ENCODE data around the gene PEX10.

The PEX10 gene

GRCh38 chr1:2377751-2378440 is 34.5 kb downstream of the PEX10 start:
- Histone ChIP-seq H4K20me1 (ENCODE audit: insufficient read depth, low read length) (no peaks in the 10 kb centered on the region), H3F3A (ENCODE audit: insufficient read depth, low read length) (no peaks in the 10 kb centered on the region), H3K79me2 (ENCODE audit: low read length) (no peaks in the 10 kb centered on the region), H3K9me2 (replicated peaks; ENCODE audit: insufficient read depth, low read length) (no peaks in the 10 kb centered on the region), H3K4me1 (ENCODE audit: low read length) (no peaks in the 10 kb centered on the region), H3K9me3 (replicated peaks; ENCODE audit: insufficient read depth, low read length) (no peaks in the 10 kb centered on the region), H3K9ac (ENCODE audit: low read length) (no peak overlapping the region), H3K27me3 (replicated peaks; ENCODE audit: insufficient read depth, low read length) (peaks cover 98% of the 10 kb centered on the region), H3K27ac (ENCODE audit: low read length) (no peak overlapping the region), H3K36me3 (replicated peaks; ENCODE audit: insufficient read depth, low read length) (no peaks in the 10 kb centered on the region), H3K4me3 (ENCODE audit: low read length) (no peak overlapping the region), H3K4me2 (ENCODE audit: low read depth, low read length) (no peak overlapping the region), H2AFZ (ENCODE audit: low read length) (no peak overlapping the region)
- no peak for DNase-seq
- no peak for TF ChIP-seq CTCF (IDR thresholded peaks at IDR 0.05; ENCODE audit: low read length)
- no peak for TF ChIP-seq EZH2 (optimal IDR thresholded peaks at IDR 0.05; ENCODE audit: low read depth, low read length)
- no peak for TF ChIP-seq EZH2phosphoT487 (IDR thresholded peaks at IDR 0.05; ENCODE audit: low read length)

- H2AFZ ChIP-seq (ENCODE audit: low read length) = no peak overlapping the region
- H3K9me2 ChIP-seq (replicated peaks; ENCODE audit: insufficient read depth, low read length) = no peaks in the 10 kb centered on the region
- H3K4me1 ChIP-seq (ENCODE audit: low read length) = no peaks in the 10 kb centered on the region
- no peak overlapping the region for H3K4me3 ChIP-seq (ENCODE audit: low read length)
- no peak overlapping the region for H3K27ac ChIP-seq (ENCODE audit: low read length)
- H3K36me3 ChIP-seq (replicated peaks; ENCODE audit: insufficient read depth, low read length) = no peaks in the 10 kb centered on the region
- no peaks in the 10 kb centered on the region for H3K9me3 ChIP-seq (replicated peaks; ENCODE audit: insufficient read depth, low read length)
- DNase-seq = no peak
- H4K20me1 ChIP-seq (ENCODE audit: insufficient read depth, low read length) = no peaks in the 10 kb centered on the region
- TF ChIP-seq EZH2phosphoT487 (IDR thresholded peaks at IDR 0.05; ENCODE audit: low read length) (no peak), EZH2 (optimal IDR thresholded peaks at IDR 0.05; ENCODE audit: low read depth, low read length) (no peak), CTCF (IDR thresholded peaks at IDR 0.05; ENCODE audit: low read length) (no peak)
- H3K9ac ChIP-seq (ENCODE audit: low read length) = no peak overlapping the region
- no peaks in the 10 kb centered on the region for H3K79me2 ChIP-seq (ENCODE audit: low read length)
- H3K4me2 ChIP-seq (ENCODE audit: low read depth, low read length) = no peak overlapping the region
- no peaks in the 10 kb centered on the region for H3F3A ChIP-seq (ENCODE audit: insufficient read depth, low read length)
- H3K27me3 ChIP-seq (replicated peaks; ENCODE audit: insufficient read depth, low read length) = peaks cover 98% of the 10 kb centered on the region
These were observed 35.3 kb downstream of the PEX10 start for GRCh38 chr1:2376931-2377672.

- no peaks in the 10 kb centered on the region for H3K9me3 ChIP-seq (replicated peaks; ENCODE audit: insufficient read depth, low read length)
- H3K27me3 ChIP-seq (replicated peaks; ENCODE audit: insufficient read depth, low read length) = peaks cover 100% of the 10 kb centered on the region
- H3K9ac ChIP-seq (ENCODE audit: low read length) = no peak overlapping the region
- no peaks in the 10 kb centered on the region for H3K79me2 ChIP-seq (ENCODE audit: low read length)
- H3K4me1 ChIP-seq (ENCODE audit: low read length) = no peaks in the 10 kb centered on the region
- no peaks in the 10 kb centered on the region for H3F3A ChIP-seq (ENCODE audit: insufficient read depth, low read length)
- no peak overlapping the region for H3K4me3 ChIP-seq (ENCODE audit: low read length)
- H3K9me2 ChIP-seq (replicated peaks; ENCODE audit: insufficient read depth, low read length) = no peaks in the 10 kb centered on the region
- no peak overlapping the region for H3K27ac ChIP-seq (ENCODE audit: low read length)
- no peaks in the 10 kb centered on the region for H4K20me1 ChIP-seq (ENCODE audit: insufficient read depth, low read length)
- H3K36me3 ChIP-seq (replicated peaks; ENCODE audit: insufficient read depth, low read length) = no peaks in the 10 kb centered on the region
- no peak for DNase-seq
- no peak for TF ChIP-seq EZH2phosphoT487 (IDR thresholded peaks at IDR 0.05; ENCODE audit: low read length)
- no peak for TF ChIP-seq CTCF (IDR thresholded peaks at IDR 0.05; ENCODE audit: low read length)
- no peak for TF ChIP-seq EZH2 (optimal IDR thresholded peaks at IDR 0.05; ENCODE audit: low read depth, low read length)
- H3K4me2 ChIP-seq (ENCODE audit: low read depth, low read length) = no peak overlapping the region
- H2AFZ ChIP-seq (ENCODE audit: low read length) = no peak overlapping the region
These were observed 36.1 kb downstream of the PEX10 start for GRCh38 chr1:2376261-2376741.
